ENCODE data around the gene CCDC50.

CCDC50 gene

DNA sequence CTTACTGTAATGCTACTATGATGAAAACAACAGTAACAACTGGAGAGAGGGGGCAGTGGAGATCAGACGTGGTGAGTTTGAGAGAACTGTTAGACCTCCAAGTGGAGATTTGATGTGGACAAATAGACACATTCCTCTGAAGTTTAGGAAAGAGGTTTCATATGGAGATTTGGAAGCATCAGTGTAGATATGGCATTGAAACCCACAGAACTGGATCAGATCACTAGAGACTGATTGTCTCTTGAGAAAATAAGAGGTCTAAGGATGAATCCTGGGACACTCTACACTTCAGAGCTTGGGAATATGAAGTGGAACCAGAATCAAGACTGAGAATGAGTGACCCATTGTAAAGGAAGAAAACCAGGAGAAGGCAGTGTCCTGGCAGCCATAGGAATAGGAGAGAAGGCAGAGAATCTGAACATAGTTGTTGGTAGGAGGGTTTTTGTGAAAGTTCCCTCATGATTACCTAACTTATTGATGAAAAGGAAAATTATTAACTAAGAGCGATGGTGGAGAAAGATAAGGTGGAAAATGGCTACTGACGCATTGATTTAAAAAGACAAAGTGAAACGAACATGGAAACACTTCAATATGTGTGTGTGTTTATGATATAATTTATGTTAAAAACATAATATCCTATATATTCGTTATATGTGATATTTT is 102.1 kb downstream of the CCDC50 start:
- no peak for DNase-seq

DNA sequence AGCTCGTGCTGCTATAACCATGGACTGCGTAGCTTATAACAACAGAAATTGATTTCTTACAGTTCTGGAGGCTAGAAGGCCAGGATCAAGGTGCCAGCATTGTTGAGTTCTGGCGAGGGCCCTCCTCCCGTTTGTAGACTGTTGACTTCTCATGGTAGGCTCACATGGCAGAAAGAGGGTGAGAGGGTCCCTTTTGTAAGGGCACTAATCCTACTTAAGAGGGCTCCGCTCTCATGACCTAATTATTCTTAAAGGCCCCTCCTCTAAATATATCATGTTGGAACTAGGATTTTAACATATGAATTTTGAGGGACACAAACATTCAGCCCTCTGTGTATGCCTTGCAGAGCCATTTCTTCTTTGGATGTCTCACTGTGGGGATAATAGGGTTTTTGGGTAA is 103.0 kb downstream of the CCDC50 start:
- no peak for DNase-seq

DNA sequence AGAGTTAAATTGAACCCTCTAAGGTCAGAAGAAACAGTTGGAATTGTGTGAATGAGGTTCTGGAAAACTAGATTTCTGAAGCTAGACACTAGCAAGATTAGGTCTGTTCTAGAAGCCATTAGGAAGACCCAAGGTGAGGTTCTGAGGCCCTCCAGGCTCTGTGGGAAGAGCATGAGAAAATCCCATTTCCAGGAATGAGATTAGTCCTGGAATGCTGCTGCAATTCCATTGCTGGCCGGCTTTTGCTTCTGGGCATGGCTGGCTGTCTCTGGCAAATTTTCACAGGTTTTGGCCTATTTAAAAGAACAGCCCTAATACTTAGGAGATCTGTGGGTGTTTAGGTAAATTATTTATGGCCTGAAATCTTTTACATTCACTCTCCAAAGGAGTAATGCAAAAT is 104.8 kb downstream of the CCDC50 start:
- DNase-seq = no peak

DNA sequence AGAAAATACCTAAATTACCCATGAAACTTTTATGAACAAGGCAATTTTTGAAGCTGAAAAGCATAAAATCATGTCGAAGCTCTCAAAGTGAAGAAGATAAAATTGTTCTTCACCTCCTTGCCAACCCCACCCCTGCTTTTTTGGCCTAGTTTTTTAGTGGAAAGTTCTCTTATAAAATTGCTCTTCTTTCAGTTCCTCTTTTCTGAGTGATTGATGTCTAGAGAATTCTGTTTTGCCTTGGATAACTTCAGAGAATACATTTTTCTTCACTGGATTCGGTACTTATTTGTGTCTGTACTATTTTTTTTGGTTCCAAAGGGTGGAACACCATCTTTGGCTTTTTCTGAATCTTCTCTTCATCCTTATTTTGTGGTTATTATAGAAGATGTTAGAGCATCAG is 106.8 kb downstream of the CCDC50 start:
- no peak for DNase-seq

DNA sequence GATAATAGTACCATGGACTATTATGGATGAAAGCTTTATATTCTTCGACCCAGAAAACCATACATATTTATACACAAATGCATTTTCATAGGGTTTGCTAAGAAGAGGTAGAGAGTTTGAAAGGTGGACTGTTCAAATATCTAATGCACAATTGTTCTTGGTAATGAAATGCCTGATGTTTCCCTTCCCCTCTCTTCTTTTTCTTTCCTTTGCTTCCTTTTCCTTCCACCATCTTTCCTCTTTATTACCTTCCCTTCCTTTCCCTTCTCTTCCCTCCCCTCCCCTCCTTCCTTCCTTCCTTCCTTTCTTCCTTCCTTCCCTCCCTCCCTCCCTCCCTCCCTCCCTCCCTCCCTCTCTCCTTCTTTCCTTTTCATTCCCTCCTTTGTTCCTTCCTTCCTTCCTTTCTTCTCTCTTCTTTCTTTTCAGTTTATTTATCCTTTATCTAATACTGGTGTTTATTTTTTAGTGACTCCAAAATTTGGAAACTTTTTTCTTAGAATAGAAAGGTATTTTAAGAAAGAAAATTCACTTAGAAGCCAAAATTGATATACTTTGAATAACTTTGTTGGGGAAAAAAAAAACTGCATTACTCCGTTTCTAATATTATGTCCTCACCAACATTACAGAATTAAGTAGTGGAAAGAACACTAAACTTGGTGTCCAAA is 109.1 kb downstream of the CCDC50 start:
- no peak for DNase-seq

DNA sequence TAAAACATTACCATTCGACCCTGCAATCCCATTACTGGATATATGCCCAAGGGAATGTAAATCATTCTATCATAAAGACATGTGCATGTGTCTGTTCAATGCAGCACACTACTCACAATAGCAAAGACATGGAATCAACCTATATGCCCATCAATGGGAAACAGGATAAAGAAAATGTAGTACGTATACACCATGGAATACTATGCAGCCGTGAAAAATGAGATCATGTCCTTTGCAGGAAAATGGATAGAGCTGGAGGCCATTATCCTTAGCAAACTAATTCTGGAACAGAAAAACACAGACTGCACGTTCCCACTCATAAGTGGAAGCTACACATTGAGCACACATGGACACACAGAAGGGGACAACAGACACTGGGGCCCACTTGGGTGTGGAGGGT is 111.3 kb downstream of the CCDC50 start:
- DNase-seq = no peak

DNA sequence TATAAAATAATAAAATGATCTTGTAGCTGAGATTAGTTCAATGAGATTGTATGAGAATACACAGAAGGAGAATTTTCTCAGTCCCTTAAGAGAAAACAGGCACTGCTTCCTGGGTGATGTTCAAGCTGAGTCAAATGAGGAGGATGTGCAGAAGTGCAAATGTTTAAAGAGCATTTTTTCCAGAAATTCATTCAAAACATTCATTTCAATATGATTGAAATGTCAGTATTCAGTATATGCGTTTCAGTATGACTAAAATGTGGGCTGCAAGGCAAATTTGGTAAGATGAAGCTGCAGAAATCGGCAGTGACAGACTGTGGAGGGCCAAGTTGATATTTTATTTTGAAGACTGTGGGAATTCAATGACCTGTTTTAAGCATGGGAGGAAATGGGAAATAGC is 112.5 kb downstream of the CCDC50 start:
- no peak for DNase-seq

DNA sequence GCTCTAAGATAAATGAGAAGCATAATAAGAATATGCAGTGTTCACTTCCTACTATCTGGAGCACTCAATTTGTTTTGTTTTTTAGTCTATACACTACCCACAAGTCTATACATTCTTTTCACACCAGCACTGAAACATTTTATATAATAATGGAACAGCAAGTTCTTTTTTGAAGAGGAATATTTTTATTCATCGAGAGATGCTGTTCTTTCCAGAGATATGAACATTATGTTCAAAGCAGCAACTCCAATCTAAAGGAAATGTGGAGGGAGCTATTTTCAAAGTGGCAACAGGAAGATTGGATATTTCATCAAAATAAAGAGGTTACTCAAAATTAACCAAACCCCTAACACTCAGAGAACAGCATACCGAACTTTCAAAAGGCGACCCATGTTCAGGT is 115.4 kb downstream of the CCDC50 start:
- no peak for DNase-seq

Data from hematopoietic multipotent progenitor cell treated with erythropoietin and hydrocortisone succinate and interleukin-3 and kit ligand, for 6 days (in vitro differentiated cells).